A549 (cell line): ENCODE data around the gene HMGCS1.

Experiments used
- BHLHE40 ChIP-seq: IDR thresholded peaks from 2 replicates; pipeline ENCODE4 v1.6.1; 2012; ENCODE audit warnings: low read depth, low read length, inconsistent platforms
- CBX2 ChIP-seq: fragments of 200-600 bp; sonication (generic); IDR thresholded peaks from 2 replicates; pipeline ENCODE4 v1.6.1; 2016; ENCODE audit warnings: low read depth, mild to moderate bottlenecking, borderline replicate concordance
- HDAC2 ChIP-seq: fragments of 200-600 bp; sonication (generic); IDR thresholded peaks from 2 replicates; pipeline ENCODE4 v1.6.1; 2016
- POLR2A ChIP-seq: IDR thresholded peaks from 2 replicates; pipeline ENCODE4 v1.6.1; 2012; ENCODE audit warnings: mild to moderate bottlenecking, low read length
- RNF2 ChIP-seq: fragments of 200-600 bp; sonication (generic); IDR thresholded peaks from 2 replicates; pipeline ENCODE4 v1.6.1; 2016; ENCODE audit warnings: low read depth, mild to moderate bottlenecking, antibody characterized with exemption, moderate library complexity, borderline replicate concordance
- SMC3 ChIP-seq: fragments of >200 bp; sonication (Bioruptor Twin); formaldehyde crosslinking; IDR thresholded peaks from 3 replicates; pipeline ENCODE4 v1.6.1; 2018; ENCODE audit warnings: inconsistent platforms
- TF ChIP-seq, protein P1 (sequence below): fragments of >200 bp; sonication (Bioruptor Twin); formaldehyde crosslinking; IDR thresholded peaks from 3 replicates; pipeline ENCODE4 v1.5.1; 2016
- TF ChIP-seq, protein P2 (sequence below): fragments of 200-600 bp; sonication (generic); IDR thresholded peaks from 2 replicates; pipeline ENCODE4 v1.6.1; 2016; ENCODE audit warnings: antibody characterized with exemption, mild to moderate bottlenecking, moderate library complexity

DNA sequence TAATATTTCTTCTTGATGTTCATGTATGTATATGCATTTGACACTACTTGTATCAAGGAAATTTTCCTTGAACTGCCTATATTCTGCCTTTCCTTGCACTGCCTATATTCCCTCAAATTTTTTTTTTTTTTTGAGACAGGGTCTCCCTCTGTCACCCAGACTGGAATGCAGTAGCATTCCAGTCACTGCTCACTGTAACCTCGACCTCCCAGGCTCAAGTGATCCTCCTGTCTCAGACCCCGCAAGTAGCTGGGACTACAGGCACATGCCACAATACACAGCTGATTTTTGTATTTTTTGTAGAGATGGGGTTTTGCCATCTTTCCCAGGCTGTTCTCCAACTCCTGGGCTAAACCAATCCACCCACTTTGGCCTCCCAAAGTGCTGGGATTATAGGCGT is 4.1 kb downstream of the HMGCS1 start:
- TF ChIP-seq, protein P1, sequence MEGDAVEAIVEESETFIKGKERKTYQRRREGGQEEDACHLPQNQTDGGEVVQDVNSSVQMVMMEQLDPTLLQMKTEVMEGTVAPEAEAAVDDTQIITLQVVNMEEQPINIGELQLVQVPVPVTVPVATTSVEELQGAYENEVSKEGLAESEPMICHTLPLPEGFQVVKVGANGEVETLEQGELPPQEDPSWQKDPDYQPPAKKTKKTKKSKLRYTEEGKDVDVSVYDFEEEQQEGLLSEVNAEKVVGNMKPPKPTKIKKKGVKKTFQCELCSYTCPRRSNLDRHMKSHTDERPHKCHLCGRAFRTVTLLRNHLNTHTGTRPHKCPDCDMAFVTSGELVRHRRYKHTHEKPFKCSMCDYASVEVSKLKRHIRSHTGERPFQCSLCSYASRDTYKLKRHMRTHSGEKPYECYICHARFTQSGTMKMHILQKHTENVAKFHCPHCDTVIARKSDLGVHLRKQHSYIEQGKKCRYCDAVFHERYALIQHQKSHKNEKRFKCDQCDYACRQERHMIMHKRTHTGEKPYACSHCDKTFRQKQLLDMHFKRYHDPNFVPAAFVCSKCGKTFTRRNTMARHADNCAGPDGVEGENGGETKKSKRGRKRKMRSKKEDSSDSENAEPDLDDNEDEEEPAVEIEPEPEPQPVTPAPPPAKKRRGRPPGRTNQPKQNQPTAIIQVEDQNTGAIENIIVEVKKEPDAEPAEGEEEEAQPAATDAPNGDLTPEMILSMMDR, result no peak
- TF ChIP-seq SMC3, result no peak
- no peak for TF ChIP-seq HDAC2
- TF ChIP-seq CBX2, result no peak
- TF ChIP-seq BHLHE40, result no peak
- TF ChIP-seq POLR2A, result no peak
- TF ChIP-seq, protein P2, sequence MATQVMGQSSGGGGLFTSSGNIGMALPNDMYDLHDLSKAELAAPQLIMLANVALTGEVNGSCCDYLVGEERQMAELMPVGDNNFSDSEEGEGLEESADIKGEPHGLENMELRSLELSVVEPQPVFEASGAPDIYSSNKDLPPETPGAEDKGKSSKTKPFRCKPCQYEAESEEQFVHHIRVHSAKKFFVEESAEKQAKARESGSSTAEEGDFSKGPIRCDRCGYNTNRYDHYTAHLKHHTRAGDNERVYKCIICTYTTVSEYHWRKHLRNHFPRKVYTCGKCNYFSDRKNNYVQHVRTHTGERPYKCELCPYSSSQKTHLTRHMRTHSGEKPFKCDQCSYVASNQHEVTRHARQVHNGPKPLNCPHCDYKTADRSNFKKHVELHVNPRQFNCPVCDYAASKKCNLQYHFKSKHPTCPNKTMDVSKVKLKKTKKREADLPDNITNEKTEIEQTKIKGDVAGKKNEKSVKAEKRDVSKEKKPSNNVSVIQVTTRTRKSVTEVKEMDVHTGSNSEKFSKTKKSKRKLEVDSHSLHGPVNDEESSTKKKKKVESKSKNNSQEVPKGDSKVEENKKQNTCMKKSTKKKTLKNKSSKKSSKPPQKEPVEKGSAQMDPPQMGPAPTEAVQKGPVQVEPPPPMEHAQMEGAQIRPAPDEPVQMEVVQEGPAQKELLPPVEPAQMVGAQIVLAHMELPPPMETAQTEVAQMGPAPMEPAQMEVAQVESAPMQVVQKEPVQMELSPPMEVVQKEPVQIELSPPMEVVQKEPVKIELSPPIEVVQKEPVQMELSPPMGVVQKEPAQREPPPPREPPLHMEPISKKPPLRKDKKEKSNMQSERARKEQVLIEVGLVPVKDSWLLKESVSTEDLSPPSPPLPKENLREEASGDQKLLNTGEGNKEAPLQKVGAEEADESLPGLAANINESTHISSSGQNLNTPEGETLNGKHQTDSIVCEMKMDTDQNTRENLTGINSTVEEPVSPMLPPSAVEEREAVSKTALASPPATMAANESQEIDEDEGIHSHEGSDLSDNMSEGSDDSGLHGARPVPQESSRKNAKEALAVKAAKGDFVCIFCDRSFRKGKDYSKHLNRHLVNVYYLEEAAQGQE, result no peak
- TF ChIP-seq RNF2, result no peak
